ENCODE measurements around the gene PDGFD.

Gene PDGFD

DNA sequence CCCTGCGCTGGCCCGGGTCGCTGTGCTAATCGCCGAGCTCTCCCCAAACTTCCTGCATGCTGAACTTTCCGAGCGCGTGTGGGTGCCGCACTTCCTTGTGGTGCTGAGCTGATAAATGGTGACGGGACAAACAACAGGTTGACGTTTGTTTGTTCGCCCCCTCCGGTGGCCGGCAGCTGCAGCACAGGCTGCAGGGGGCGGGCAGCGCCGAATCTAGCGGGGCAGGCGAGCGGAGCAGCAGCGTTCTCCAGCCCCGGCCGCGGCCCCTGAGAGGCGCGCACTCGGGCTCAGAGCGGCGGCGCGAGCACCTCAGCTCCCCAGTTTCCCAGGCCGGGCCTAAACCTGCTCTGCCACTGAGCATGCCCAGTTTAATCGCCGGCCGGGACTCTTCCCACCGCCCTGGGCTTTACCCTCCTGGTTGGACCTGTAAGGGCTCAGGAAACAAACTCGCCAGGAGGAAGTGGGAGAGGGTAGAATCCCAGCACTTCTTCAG lies at the start of gene PDGFD:
Gene PDGFD, minus strand, starts transcription at position 120 of the 493 bp plus-strand sequence.
- peak; percentile 64 for DNase-seq

- DNase-seq = no peak
Observed at GRCh38 chr11:104206936-104207335, 43.0 kb upstream of the PDGFD start.

GRCh38 chr11:104205838-104206237 lies 41.9 kb upstream of the PDGFD start:
- no peak for DNase-seq

DNA sequence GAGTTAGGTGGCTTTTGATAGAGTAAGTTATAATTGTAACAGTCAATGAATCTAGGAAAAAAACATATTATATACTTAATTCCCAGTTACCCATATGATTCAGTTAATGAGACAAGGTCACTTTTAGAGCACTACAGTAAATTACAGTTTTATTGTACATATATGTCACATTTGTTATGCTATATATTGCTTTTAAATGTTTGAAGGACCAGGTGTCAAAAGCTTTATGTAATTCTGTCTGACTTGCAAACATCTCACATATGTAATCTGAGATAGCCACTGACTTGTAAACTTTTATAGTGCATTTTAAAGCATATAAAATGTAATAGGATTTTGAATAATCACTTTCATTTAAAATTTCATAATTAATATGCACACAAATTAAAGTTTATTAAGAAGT lies 36.7 kb upstream of the PDGFD start:
- DNase-seq = no peak

- DNase-seq = peak; percentile 13
Observed at GRCh38 chr11:104199053-104199452, 35.1 kb upstream of the PDGFD start.

- DNase-seq = peak; percentile 45
Observed at GRCh38 chr11:104198576-104198975, 34.6 kb upstream of the PDGFD start.

GRCh38 chr11:104191124-104191523 lies 27.2 kb upstream of the PDGFD start:
- DNase-seq = no peak

GRCh38 chr11:104183593-104183992 lies 19.6 kb upstream of the PDGFD start:
- DNase-seq = no peak

GRCh38 chr11:104175769-104176168 lies 11.8 kb upstream of the PDGFD start:
- no peak for DNase-seq

- no peak for DNase-seq
Observed at GRCh38 chr11:104169091-104169490, 5.1 kb upstream of the PDGFD start.

- no peak for DNase-seq
Observed at GRCh38 chr11:104165014-104165413, 1.1 kb upstream of the PDGFD start.

- DNase-seq = peak; percentile 64
Observed at GRCh38 chr11:104163100-104164027, 583 bp downstream of the PDGFD start.

- no peak for DNase-seq
Observed at GRCh38 chr11:104161751-104162450, 2.0 kb downstream of the PDGFD start.

DNA sequence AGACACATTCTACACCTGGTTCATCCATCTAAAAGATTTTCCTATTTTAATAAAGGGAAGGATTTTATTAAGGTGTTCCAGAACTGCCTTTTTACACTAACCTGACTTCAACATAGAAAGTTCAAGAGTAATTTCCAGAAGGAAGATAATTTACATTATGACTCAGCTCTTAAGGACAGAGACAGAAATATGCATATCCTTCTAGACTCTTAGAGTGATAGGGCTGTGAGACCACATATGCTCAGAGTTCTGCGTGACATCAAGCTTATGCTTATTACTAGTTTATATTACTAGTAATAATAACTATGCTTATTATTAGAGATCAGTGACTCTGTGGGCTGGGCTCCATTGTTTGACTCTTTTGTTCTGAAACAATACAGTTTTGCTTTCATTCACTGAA lies 4.6 kb downstream of the PDGFD start:
- no peak for DNase-seq

GRCh38 chr11:104155375-104155774 lies 8.6 kb downstream of the PDGFD start:
- peak; percentile 2 for DNase-seq

DNA sequence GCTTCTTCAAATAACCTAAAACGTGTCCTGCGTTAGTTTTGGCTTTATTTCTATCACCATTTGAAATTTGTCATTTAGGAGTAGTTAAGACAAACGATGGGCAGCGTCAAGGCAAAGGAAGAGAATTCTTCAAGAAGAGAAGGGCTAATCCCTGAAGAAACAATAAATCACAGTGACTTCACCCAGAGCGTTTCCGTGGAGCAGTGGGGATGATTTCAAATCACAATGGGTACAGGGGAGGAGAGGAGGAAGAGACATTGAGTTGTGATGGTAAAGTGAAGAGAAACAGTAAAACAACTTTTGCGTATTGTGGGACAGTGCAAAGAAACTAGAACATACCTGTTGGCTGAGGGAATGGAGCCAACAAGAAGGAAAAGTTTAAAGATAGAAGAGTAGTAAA lies 9.7 kb downstream of the PDGFD start:
- DNase-seq = no peak

- no peak for DNase-seq
Observed at GRCh38 chr11:104152941-104153505, 10.9 kb downstream of the PDGFD start.

GRCh38 chr11:104151404-104152204 lies 12.3 kb downstream of the PDGFD start:
- no peak for DNase-seq

DNA sequence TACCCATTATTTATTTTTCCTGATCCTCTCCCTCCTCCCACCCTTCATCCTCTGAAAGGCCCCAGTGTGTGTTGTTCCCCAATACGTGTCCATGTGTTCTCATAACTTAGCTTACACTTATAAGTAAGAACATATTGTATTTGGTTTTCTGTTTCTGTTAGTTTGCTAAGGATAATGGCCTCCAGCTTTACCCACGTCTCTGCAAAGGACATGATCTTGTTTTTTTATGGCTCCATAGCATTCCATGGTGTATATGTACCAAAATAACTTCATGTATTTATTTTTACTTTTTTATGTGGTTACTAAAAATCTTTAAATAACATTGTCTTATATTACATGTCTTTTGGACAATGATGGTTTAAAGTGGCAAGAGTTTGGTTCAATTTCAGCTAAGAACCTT lies 15.2 kb downstream of the PDGFD start:
- no peak for DNase-seq

DNA sequence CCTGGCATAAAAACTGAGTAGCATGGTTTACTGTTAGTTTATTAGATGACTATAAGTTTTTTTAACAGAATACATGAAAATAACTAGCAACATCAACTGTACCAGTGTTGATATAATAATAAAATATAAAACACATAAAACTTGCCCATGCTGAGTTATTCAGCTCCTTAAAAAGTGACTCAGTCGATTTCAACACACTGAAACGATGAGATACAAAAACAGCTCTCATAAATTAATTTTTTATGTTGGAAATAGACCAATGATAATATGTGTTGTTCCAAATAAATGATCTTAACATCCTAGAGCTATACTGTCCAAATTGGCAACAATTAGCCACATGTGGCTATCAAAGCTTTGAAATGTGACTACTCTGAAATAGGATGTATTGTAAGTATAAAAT lies 15.9 kb downstream of the PDGFD start:
- no peak for DNase-seq

DNA sequence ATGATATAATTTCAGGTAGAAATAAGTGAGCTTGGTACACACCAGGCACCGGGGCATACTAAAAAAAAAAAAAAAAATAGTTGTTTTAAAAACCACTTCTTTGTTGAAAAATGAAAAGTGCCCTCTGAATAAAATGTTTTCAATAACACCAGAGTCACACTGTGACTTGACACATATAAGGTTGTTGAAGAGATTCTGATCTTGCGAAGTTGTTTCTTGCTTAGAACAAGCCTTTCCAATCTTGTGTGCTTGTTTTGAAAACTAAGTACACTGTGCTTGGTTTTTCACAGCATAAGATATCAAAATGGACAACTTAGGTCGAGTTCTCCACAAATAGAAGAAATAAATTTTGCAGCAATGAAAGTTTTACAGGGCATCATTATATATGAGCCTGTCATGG lies 17.0 kb downstream of the PDGFD start:
- DNase-seq = no peak

DNA sequence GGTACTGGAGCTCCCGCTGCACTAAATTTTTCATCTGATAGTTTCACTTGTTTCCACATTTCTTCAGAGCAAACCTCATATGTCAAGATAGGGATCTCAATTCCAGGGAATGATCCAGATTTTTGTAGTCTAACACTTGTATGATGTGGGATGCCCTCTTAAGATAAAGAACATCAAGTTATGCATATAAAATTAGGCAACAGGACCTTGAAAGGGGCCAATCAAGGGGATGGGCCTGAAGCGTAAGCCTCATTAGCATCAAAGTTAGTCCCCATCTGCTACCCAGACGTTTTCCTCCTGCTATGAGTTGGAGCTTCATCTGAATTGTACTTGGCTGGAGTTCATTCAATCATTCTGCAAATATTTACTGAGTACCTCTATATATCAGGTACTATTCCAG lies 17.5 kb downstream of the PDGFD start:
- DNase-seq = peak; percentile 30

- no peak for DNase-seq
Observed at GRCh38 chr11:104145062-104145461, 18.9 kb downstream of the PDGFD start.
